Islet precursor cell (in vitro differentiated cells): ENCODE data around the gene SULT1A2.
"Not testable (repeated sequence)": the region's sequence is repeated elsewhere in the genome, so short reads cannot be mapped to it uniquely, and the experiment has no call there.

Experiments used
- DNase-seq: peaks from one replicate; pipeline ENCODE4 v3.0.0-alpha.2; 2018

Gene SULT1A2

DNA sequence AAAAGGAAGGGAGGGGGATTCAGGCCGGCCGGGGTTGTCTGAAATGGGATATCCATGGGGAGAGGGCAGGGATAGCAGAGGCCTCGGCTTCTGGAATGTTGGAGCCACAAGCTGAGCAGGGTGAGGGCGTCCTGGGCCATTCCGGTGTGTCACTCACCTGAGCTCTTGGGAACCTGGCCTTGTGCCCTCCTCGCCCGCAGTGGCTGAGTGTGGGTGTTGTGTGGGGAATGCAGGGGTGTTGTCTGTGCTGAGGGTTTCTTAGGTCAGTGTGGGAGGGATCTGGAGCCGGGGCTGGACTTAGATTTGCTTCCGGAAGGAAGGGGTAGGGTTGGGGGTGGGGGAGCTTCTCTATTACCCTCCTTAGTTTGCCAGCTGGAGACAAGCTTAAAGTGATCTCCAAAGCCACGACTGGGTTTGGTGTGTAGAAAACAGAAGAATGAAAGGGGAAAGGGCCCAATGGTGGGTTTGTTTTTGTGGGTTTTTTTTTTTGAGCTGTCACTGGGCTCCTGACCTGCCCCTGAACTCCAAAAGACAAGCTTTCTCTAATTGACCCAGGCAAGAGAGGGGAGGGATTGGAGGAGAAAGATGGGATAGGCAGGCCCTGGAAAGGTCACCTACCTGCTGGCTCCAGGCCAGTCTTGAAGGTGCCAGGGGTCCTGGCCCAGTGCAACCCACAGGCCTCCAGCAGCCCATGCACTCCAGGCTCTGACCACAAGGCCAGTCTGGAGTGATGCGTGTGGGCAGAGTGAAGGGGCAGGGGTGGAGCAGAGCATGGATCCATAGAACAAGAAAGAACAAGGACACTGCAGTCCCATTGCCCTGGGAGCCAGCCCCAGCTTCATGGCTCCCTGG lies at the start of gene SULT1A2:
TSS of gene SULT1A2 (minus strand) at position 211 of the 852 bp plus-strand sequence. CDS start 1,120 bp downstream, outside the sequence.
- DNase-seq: peak; percentile 74

DNA sequence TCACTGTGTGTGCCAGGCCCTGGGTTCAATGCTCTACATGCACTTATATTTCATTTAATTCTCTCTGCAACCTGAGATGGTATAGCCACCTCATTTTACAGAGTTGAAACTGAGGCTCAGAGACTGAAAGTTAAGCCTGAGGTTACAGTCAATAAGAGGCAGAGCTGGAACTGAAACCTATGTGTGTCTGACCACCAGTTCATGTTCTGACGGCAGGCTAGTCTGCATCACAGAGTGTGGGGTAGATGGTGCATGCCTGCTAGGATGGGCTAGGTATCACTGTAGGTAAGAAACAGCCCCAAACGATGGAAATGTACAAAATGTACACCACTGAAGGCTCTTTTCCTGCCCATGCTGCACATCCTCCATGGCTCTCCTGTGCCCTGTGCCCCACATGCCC lies 43.1 kb upstream of the SULT1A2 start:
- not testable (repeated sequence) for DNase-seq

DNA sequence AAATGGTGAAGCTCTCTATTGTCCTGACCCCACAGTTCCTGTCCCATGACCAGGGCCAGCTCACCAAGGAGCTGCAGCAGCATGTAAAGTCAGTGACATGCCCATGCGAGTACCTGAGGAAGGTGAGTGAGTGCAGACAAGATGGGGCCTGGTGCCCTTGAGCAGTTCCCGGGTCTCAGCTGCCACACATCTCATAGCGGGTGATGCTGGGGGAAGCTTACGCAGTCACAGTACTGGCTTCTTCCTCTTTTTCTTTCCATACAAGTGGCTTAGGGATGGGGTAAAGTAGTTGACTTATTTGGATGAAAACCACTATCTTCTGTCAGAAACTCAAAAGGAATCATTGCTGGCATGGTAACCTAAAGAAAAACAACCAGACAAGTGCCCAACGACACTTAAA lies 41.5 kb upstream of the SULT1A2 start:
- DNase-seq: not testable (repeated sequence)

DNA sequence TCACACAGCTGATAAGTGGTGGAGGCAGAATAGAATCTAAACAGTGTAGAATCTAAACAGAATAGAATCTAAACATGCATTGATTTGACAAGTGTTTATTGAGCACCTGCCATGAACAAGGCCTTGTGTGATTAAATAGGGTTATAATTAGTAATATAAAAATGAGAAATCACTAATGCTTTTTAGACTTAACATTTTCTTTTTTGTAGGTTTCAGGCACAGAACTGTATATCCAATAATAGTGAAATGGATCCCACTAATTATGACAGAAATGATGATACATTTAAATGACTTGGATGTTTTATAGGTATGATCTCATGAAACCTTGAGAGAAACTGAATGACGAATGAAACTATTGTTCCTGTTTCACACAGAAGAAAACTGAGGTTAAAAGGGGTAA lies 40.9 kb upstream of the SULT1A2 start, which contains the start of gene NPIPB8:
TSS of gene NPIPB8 (plus strand) at position 301 of the 400 bp plus-strand sequence. CDS start 296 bp downstream, outside the sequence.
- not testable (repeated sequence) for DNase-seq

DNA sequence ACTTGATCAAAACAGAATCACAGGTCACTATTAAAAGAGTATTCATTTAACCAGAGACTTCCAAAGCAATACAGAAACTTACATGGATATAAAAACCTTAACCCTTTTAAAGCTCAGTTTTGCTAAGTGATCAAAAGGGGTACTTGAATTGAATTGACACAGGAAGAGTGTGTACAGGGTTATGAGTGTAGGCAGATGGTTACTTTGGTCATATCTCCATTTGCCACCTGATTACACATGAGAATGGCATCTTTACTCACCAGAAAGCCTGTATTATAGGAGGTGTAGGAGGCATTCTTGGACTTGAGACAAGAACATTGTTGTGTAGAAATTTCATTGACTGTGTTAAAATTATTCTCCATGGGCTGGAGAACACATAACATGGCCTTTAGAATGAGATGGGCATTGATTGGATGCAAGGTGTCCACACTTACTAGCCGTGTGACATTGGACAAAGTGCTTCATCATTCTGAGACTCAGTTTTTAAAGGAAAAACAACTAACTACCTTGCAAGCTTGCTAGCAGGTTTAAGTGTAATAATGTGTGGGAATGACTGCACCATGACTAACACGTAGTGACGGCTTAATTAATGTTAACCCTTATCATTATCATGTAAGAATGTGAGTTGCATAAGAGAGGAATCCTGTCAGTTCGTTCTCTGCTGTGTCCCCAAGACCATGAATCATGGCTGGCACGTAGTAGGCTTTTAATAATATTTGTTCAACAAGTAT lies 39.4 kb upstream of the SULT1A2 start:
- DNase-seq: not testable (repeated sequence)

DNA sequence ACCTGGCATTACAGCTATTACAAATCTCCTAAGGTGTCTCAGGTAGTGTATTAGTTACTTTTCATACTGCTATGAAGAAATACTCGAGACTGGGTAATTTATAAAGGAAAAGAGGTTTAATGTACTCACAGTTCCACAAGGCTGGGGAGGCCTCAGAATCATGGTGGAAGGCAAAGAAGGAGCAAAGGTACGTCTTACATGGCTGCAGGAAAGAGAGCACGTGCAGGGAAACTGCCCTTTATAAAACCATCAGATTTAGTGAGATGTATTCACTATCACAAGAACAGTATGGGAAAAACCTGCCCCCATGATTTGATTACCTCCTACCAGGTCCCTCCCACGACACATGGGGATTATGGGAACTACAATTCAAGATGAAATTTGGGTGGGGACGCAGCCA lies 34.1 kb upstream of the SULT1A2 start:
- not testable (repeated sequence) for DNase-seq

DNA sequence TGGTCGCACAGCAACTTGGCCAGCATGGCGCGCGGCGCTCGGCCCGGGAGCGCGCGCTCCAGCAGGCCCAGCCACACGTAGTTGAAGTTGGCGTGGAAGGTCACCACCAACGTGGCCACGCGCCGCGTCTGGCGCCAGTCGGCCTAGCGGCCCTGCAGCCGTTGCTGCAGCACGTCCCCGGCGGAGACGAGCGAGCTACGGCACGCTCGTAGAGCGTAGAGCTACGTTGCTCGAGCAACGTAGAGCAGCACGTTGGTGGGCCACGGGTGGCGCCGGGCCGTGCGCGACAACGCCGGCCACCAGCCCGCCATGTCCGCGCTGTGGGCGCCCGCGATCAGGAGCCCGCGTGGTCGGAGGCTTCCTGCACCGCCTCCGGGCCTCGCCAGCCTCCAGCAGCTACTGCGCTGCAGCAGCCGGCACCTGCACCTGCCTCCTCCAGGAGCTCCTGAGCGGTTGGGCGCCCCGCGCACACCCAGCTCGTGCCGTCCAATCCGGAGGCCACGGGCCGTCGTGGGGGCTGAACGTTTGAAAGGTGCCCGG lies 26.4 kb upstream of the SULT1A2 start:
- no peak for DNase-seq

DNA sequence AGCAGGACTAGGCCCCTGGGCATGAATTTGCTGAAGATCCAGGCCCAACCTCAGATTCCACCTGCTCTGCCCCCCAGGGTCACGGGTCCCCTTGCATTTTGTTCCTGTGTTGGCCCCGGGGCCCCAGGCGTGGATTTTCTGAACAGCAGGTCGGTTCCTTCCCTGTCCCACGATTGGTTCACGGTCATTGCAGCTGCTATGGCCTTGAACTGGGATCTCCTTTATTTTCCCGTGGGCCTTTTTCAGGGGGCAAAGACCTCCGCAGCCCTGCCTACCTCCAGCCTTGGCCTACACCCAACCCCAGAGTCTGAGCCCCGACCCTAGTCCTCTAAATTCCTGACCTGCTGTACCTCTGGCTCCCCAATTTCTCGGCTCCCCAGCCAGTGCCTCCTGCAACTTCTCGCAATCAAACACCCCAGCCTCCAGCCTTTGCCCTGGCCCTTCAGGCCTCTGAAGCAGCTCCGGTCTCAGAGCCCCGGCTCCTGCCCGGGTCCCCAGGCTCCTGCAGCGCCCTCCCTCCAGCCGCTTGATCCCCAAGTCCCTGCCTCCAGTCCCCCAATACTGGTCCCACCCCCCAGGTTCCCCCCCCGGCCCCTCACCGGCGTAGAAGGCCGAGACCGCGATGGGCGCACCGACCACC lies 25.8 kb upstream of the SULT1A2 start:
- DNase-seq: not testable (repeated sequence)

DNA sequence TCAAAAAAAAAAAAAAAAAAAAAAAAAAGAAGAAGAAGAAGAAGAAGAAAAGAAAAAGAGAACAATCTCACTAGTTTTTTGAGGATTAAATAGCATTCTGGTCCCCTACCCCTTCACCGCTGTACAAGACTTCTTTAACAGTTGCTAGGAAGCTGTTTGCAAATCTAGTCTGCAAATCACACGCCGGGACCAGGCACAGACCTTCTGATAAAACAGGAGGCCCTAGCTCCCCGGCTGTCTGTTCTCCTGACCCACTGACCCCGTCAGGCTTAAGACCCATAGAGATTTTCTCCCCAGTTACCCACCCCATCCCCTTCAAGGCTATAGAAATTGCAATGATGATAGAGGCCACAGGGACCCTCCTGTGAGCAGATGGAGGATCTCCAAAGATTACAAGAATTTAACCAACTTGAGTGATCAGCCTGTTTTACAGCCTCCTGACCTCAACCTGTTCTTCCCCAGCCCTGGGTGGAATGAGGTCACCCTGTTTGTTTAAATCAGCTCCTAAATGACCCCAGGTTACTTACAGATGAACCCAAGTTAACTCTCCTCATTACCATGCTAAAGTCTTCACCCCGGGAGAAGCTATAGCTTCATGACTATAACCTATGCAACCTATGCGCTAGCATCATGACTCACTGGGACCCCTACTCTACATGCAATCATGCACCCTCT lies 24.8 kb upstream of the SULT1A2 start:
- no peak for DNase-seq

DNA sequence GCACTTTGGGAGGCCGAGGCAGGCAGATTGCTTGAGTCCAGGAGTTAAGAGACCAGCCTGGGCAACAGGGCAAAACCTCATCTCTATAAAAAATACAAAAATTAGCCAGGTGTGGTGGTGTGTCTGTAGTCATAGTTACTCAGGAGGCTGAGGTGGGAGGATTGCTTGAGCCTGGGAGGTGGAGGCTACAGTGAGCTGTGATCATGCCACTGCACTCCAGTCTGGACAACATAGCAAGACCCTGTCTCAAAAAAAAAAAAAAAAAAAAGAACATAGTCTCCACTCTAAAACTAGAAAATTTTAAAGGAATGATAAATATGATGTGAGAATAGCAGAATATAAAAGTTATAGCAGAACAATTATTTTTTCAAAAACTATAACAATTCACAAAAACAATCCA lies 23.5 kb upstream of the SULT1A2 start:
- DNase-seq: not testable (repeated sequence)

DNA sequence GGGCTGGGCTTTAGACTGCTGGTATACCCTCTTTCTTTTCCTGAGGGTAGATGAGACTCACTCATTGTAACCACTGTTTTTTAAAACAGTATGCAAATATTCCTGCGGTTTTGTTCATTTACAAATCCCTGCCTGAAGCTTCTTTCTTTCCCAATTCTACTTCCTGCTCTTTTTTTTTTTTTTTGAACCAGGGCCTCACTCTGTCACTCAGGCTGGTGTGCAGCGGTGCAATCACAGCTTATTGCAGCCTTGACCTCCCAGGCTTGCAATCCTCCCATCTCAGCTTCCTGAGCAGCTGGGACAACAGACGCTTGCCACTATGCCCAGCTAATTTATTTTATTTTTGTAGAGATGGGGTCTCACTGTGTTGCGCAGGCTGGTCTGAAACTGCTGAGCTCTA lies 21.0 kb upstream of the SULT1A2 start:
- no peak for DNase-seq

DNA sequence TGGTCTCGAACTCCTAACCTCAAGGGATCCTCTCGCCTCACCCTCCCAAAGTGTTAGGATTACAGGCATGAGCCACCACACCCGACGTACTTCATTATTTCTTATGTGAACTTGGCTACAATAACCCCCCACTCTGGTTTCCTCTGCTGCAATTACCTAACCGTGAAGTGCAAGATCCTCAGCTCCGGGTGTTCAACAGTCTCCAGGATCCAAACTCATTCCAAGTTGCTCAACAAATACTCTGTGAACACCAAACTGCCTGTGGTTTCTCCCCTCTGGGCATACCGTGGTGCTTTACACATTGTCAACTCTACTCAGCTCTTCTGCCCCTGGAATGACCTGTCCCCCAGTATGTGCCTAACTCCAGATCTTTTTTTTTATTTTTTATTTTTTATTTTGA lies 19.8 kb upstream of the SULT1A2 start:
- DNase-seq: peak; percentile 24

DNA sequence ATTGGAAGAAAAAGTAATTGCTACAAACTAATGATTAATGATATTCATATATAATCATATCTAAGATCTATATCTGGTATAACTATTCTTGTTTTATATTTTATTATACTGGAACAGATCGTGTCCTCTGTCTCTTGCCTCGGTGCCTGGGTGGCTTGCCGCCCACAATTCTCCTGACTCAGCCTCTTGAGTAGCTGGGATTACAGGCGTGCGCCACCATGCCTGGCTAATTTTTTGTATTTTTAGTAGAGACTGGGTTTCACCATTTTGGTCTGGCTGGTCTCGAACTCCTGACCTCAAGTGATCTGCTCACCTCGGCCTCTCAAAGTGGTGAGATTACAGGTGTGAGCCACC lies 19.4 kb upstream of the SULT1A2 start:
- DNase-seq: not testable (repeated sequence)

DNA sequence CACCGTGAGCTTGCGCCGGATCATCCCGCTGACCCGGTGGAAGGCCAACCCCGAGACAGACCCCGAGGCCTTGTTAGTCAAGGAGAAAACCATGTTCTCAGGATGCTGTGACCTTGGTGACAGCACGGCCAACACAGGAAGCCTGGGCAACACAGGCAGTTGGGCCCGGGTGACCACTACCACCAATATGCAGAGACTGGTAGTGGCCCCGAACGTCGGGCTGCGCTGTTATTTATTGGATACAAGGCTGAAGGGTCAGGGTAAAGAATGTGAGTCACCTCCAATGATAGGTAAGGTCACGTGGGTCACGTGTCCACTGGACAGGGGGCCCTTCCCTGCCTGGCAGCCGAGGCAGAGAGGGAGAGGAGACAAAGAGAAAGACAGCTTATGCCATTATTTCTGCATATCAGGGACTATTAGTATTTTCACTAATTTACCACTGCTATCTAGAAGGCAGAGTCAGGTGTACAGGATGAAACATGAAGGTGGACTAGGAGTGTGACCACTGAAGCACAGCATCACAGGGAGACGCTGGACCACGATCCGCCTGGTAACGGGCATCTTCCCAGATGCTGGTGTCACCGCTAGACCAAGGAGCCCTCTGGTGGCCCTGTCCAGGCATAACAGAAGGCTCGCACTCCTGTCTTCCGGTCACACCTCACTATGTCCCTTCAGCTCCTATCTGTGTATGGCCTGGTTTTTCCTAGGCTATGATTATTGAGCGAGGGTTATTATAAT lies 18.8 kb upstream of the SULT1A2 start:
- peak; percentile 71 for DNase-seq

DNA sequence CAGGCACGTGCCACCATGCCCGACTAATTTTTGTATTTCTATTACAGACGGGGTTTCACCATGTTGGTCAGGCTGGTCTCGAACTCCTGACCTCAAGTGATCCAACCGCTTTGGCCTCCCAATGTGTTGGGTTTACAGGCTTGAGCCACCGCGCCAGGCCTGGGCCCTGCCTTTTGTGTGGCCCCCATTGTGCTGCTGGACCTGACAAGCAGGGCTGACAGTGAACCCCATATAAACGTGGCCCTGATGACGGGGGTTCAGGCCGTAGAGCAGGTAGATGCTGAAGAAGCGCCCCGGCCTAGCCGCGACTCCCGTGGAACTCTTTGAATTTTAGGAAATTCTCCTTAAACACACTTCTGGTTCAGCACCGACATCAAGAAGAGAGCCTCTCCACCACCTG lies 17.7 kb upstream of the SULT1A2 start:
- DNase-seq: not testable (repeated sequence)

DNA sequence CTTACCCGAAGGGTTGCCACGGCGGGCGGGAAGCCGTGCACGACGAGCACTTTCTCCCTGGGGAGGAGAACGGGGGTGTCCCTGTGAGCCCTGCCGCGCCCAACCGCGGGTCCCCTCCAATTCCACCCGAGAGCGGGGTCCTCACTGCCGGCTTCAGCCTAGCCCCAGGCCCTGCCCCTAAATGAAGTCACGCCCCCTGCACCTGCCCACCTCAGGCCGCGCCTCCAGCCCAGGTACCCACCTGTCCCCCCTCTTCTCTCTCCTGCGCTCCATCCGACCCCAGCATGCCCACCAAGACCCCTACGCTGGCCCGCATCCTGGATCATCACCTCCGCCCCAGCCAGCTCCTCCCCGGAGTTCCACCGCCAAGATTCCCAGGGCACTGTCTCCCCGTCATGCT lies 17.1 kb upstream of the SULT1A2 start:
- DNase-seq: not testable (repeated sequence)

DNA sequence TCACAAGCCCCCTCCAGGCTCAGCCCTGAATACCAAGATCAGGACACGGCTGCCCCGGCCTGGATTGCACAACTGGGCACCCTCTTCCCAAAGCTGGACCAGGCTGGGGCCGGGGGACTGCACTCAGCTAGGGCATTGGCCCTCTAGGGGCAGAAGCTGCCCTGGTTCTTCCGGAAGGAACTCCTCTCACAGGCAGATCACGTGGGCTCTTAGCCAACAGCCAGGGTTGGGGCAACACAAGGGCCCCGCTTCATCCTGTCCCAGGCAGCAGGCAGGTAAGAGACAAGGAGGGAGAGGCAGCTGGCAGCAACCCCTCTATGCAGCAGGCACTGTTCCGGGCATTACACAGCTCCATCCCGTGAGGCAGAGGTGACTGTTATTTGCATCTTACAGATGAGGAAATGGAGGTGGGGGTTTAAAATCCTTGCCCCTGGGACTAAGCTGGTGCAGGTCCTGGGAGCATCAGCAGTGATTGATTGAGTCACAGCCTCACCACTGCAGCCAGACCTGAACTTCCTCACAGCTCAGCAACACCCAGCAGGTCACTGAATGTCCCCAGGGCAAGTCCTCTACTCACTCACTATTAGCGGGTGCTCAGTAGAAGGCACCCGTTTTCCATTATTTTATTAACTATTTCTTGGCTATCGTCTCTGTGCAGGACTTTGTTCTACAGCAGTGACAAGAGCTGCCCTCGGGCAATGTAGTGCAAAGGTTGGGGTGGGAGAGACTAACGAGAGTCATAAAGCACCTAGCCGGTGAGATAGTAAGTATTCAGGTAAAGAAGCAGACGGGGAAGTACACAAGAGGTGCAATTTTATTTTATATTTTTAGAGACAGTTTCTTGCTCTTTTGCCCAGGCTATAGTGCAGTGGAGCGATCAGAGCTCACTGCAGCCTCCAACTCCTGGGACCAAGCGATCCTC lies 15.8 kb upstream of the SULT1A2 start:
- not testable (repeated sequence) for DNase-seq

DNA sequence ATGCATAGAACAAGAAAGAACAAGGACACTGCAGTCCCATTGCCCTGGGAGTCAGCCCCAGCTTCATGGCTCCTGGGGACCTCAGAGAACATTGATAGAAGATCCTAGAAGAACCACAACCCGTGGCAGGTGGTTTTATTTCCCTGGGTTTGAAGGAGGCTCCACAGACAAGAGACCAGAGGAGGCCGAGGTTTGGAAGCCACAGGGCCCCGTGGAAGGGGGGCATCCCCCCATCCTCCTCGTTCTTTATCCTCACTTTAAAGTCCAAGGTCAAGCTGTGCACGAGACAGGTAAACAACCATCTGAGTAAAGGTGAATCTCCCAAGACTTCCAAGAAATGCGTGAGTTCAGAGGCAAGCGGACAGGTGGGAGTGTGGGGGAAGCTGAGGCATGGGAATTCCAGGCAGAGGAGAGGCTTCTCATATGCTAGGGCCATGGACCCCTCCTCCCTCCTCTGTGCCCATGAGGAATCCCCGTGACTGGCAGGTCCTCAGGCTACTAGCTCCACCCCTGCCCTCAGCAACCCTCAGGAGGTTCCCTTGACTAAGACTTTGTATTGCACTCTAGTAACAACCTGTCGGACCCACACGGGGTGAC lies 13.8 kb upstream of the SULT1A2 start:
- DNase-seq: peak; percentile 30

DNA sequence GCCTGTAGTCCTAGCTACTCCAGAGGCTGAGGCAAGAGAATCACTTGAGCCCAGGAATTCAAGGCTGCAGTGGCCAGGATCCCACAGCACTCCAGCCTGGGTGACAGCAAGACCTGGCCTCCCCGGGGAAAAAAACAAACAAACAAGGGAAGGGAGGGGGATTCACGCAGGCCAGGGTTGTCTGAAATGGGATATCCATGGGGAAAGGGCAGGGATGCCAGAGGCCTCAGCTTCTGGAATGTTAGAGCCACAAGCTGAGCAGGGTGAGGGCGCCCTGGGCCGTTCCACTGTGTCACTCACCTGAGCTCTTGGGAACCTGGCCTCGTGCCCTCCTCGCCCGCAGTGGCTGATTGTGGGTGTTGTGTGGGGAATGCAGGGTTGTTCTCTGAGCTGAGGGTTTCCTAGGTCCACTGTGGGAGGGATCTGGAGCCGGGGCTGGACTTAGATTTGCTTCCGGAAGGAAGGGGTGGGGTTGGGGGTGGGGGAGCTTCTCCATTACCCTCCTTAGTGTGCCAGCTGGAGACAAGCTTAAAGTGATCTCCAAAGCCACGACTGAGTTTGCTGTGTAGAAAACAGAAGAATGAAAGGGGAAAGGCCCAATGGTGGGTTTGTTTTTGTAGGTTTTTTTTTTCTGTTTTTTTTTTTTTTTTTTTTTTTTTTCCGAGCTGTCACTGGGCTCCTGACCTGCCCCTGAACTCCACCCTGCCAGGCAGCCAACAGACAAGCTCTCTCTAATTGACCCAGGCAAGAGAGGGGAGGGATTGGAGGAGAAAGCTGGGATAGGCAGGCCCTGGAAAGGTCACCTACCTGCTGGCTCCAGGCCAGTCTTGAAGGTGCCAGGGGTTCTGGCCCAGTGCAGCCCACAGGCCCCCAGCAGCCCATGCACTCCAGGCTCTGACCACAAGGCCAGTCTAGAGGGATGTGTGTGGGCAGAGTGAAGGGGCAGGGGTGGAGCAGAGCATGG lies 13.1 kb upstream of the SULT1A2 start, which contains the start of gene SULT1A1:
TSS of gene SULT1A1 (minus strand) at position 414 of the 964 bp plus-strand sequence. CDS start 1,189 bp downstream, outside the sequence.
- DNase-seq: peak; percentile 62
